GM21447 (cell line): Measurements from ENCODE around the gene ATP9A.
"Not testable (repeated sequence)": the region's sequence is repeated elsewhere in the genome, so short reads cannot be mapped to it uniquely, and the experiment has no call there.

Experiments
- ATAC-seq: cut with Tn5 transposase; IDR thresholded peaks from one replicate; pipeline ENCODE4 v1.9.1; 2021; ENCODE audit not compliant: unreplicated experiment

ATP9A gene

GRCh38 chr20:51797357-51798025, 29.3 kb upstream of the ATP9A start:
- ATAC-seq: no peak

GRCh38 chr20:51796340-51796739, 28.1 kb upstream of the ATP9A start:
- ATAC-seq: no peak

DNA sequence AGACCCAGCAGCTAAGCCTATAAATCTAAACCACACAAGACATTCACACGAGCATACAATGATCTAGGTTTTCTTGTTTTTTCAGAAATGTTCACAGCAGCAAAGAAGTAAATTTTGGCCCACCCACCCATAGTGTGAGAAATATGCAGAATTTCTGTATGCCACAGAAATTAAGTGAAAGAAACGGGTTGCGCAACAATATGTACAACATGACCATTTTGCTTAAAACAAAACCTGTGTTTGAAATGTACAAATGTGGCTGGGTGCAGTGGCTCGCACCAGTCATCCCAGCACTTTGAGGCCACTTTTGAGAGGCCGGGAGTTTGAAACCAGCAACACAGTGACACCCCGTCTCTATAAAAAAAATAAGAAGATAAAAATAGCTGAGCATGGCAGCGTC, 24.8 kb upstream of the ATP9A start:
- no peak for ATAC-seq

DNA sequence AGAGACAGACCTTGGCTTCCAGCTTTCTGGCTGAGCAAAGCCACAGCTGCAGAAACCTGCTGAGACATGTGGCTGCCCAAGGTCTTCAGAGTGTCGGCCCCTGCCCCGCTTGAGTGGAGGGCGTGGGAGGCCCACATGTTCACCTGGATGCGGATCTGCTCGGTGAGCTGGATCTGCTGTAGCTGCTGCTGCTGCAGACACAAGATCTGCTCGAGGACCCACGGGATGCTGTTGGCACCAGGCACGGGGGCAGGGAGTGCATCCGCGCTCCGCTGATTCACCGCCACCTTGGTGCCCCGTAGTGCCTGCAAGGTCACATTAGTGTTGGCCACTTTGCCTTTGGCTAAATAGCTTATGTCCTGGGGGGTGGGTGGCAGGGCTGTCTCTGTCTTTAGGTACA, 23.4 kb upstream of the ATP9A start:
- ATAC-seq: no peak

GRCh38 chr20:51790256-51790655, 22.1 kb upstream of the ATP9A start:
- no peak for ATAC-seq

GRCh38 chr20:51789434-51789833, 21.2 kb upstream of the ATP9A start:
- ATAC-seq: no peak

DNA sequence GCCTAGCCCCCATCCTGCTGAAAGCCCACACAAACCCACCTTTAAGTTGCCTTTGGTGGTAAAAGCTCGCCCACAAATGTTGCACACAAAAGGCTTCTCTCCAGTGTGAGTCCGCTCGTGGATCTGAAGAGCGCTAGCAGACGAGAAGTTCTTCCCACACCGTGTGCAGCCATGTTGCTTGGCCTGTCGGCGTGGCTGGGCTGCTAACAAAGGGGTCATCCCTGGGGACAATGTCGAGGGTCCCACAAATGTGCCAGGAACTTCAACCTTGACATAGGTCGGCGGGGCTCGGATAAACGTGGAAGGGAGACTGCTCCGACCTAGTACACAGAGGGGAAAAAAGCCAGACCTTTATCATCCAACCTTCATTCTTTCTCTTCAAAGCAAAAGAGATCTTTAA, 20.6 kb upstream of the ATP9A start:
- no peak for ATAC-seq

- ATAC-seq: no peak
These were observed 16.1 kb upstream of the ATP9A start for GRCh38 chr20:51784299-51784698.

DNA sequence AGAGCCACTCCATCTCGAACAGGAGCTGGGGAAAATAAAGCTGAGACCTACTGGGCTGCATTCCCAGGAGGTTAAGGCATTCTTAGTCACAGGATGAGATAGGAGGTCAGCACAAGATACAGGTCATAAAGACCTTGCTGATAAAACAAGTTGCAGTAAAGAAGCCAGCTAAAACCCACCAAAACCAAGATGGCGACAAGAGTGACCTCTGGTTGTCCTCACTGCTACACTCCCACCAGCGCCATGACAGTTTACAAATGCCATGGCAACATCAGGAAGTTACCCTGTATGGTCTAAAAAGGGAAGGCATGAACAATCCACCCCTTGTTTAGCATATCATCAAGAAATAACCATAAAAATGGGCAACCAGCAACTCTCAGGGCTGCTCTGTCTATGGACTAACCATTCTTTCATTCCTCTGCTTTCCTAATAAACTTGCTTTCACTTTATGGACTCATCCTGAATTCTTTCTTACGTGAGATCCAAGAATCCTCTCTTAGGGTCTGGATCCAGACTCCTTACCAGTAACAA, 10.1 kb upstream of the ATP9A start:
- ATAC-seq: not testable (repeated sequence)

GRCh38 chr20:51775241-51775640, 7.1 kb upstream of the ATP9A start:
- no peak for ATAC-seq

GRCh38 chr20:51772236-51772635, 4.0 kb upstream of the ATP9A start:
- ATAC-seq: no peak

DNA sequence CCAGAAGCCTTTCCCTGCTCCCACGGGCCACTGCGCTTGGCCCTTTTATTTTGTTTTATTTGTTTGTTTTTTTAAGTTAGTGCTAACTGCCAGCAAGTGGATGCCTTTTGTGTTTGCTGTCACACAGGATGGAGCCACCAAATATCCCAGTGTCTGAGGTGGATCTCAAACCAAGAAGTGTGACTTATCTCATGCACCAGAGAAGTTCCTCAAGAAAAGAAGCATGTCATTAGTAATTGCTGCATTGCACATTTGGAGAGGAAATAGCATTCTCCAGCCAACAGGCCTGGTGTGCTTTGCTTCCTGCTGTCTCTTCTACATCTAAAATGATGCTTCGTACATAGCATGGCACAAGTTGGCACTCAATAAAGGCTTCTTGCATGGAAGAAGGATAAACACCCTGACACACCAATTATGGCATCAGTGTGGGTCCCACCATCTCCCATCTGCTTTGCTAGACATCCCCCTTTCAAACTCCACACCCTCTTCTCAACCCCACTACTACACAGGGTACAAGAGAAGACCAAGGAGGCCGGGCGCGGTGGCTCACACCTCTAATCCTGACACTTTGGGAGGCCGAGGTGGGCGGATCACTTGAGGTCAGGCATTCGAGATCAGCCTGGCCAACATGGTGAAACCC, 1.9 kb upstream of the ATP9A start:
- no peak for ATAC-seq

DNA sequence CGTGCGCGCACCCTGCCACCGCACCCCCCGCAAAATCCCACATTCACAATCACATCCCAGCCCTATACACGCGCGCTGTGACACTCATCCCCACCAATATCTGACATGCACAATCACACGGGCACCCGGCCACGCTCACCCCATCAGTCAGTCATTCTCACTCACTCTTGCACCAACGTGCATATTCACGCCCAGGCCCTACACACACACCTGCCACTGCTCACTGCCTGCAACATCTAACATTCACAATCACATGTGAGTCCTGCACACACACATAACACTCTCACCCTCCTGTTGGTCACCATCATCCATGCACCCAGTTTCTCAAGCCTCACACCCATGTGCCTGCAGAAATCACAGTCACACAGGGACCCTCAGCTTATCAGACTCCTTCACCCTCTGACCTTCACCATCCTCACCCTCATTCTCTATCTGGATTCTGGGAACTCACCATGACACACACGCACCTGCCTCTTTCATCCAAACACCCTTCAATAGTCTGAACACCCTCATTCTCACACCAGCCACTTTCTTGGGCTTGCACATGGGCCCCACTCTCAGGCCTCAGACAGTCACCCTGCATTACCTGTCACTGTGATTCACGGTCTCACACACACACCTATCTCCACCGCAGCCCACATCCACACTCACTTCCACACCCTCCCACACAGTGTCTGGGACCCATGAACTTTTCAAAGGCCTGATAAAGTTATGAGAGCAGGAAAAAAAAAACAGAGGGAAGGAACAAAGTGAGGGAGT, 748 bp upstream of the ATP9A start:
- no peak for ATAC-seq

DNA sequence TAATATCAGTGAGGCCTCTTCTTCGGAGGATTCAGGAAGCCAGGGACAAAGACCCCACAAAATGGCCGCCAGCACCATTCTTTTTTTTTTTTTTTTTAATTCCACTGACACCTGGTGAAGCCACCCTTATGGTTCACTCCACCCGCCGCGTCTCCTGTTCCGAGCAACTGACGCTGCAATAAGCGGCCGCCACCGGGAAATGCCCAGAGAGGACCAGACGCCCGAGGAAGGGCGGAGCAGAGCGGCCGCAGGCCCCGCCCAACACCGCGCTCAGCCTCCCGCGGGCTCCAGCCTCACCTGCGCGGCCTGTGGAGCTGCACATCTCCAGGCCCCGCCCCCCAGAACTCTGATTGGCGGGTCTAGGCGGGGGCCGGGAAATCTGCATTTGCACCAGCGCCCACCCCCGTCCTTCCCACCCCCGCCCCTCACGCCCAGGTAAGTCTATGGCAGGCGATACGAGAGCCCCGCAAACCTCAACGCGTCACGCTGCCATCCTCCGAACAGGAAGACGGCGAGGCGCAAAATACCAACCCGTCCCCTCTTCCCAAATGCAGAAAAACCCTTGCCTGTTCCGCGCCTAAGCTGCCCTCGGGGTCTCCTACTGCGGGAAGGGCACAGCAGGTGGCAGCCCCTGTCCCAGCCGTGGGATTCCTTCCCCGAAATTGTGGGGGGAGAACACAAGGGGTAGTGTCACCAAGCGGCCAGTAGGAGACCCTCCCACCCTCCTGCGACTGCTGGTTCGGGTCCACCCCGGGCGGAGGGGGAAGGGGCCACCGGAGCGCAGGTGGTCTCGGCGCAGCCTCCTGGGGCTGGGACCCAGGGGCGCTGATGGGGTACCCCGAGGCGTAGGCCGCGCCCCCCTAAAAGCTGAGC, 960 bp downstream of the ATP9A start:
- no peak for ATAC-seq

GRCh38 chr20:51765381-51765780, 2.8 kb downstream of the ATP9A start:
- ATAC-seq: not testable (repeated sequence)

DNA sequence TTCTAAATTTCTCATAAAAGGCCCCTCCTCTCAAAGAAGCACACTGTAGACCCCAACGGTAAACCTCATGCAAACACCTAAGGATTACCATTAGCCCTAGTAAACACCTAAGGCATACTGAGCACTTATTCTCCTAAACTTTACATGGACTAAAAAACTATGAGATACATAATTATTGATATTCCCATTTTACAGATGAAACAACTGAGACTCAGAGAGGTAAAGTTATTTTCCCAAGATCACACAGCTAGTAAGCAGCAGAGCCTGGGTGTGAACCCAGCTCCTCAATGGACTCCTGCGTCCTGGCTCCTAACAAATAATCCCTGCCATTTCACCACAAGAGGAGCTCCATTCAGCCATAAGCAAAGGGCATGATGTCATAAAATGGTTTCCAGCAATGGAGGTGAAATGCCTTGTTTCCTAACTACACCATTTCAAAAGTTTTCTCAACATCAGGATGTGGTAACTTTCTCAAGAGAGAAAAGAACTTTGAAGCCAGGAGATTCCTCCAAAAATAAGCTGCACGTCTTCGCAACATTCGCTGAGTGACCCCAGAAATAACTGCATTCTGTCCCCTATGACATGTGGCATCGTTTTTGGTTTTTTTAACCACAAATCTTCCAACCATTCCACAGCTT, 4.1 kb downstream of the ATP9A start:
- no peak for ATAC-seq

DNA sequence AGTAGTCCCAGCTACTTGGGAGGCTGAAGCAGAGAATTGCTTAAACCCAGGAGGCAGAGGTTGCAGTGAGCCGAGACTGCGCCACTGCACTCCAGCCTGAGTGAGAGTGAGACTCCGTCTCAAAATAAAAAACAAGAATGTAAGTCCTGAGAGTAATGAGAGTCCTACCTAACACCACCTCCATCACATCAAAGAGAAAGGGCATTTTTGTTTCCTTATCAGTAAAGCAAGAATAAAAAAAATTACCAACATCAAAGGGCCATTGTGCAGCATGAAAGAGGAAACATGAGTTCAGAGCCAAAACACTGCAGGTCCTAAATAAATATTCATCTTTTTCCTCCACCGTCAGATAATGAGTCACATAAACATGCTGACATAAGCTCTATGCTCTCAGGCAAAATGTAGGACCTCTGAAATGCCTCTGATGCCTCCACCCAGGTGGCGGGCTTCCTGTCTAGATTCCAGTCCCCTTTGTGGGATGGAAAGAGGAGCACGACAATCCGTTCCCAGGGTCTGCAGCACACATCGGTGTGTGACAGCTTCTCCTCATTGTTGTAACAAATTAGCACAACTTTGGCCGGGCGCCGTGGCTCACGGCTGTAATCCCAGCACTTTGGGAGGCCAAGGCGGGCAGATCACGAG, 7.2 kb downstream of the ATP9A start:
- no peak for ATAC-seq

DNA sequence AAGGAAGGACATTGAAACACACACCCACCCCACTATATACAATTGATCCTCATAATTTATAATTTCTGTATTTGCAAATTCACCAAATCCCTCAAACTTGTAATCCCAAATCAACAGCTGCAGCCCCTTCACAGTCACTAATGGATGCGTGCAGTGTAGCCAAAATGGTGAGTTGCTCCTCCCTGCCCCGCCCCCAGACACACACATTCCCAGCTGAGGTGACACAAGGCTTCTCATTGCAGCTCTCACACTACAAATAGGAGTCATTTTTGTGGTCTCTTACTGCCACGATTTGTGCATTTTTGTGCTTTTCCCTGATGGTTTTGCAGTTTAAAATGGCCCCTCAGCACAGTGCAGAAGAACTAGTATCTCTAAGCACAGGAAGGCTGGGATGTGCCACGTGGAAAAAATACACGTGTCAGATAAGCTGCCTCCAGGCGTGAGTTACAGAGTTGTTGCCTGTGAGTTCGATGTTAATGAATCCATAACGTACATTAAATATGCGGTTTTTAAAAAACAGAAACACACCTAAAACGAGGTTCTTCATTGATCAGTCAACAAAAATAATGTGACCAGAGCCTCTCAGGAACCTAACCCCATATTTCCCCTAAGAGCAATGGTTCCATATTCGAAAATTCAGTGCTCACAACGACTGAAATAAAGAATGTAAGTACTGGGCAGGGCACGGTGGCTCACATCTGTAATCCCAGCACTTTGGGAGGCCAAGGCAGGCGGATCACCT, 8.2 kb downstream of the ATP9A start:
- no peak for ATAC-seq

GRCh38 chr20:51758978-51759544, 9.1 kb downstream of the ATP9A start:
- ATAC-seq: no peak
